Activated T-cell treated with anti-CD3 and anti-CD28 coated beads for 1 hour (primary cell): ENCODE measurements around the gene FRMPD1.
"Not testable (repeated sequence)": the region's sequence is repeated elsewhere in the genome, so short reads cannot be mapped to it uniquely, and the experiment has no call there.

ENCODE experiments used
- DNase-seq: peaks from one replicate; pipeline ENCODE4 v3.0.0-alpha.2; 2020; ENCODE audit warnings: low read depth

The FRMPD1 gene, protein sequence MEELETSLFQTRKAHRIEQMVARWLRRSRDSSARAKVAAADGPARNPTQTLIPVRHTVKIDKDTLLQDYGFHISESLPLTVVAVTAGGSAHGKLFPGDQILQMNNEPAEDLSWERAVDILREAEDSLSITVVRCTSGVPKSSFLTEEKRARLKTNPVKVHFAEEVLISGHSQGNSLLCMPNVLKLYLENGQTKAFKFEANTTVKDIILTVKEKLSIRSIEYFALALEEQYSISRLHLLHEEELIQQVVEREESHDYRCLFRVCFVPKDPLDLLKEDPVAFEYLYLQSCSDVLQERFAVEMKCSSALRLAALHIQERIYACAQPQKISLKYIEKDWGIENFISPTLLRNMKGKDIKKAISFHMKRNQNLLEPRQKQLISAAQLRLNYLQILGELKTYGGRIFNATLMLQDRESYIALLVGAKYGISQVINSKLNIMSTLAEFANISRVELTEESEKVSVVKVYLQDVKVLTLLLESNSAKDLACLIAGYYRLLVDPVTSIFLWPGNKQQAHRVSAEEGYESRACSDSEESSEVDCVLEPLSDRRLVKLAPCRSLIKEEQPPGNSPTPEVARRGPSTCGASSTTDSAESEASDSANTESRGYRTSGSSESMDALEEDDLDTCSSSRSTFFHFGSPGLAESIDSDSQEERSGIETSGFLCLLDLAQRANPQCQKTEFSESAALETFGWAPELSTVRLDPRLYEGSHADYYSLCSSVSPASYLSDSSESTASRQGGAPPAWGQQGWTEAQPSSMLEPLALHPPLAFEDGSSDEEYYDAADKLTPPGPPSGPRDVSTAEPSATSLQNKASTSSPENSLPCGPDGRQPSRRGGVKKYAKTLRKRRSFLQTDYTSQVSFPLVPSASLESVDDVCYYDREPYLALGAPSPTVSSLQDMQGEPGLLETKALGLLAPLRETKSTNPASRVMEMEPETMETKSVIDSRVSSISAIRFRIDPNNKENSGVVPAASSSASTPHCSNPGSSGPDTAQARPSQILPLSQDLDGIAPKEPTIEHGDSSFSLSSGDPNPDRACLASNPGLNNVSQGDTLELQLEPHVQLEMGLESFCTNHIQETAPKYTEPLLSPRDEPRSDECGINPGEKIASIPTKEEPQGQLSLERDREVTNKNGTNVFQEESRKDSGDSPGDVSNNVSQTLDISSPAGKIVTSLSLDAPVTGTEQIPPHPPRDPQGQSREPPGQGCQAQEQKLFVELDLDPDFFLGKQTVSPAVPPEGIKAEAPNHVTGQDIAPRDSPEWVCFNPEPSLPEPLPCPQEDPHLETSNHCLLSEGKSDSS (N-terminal part only)

DNA sequence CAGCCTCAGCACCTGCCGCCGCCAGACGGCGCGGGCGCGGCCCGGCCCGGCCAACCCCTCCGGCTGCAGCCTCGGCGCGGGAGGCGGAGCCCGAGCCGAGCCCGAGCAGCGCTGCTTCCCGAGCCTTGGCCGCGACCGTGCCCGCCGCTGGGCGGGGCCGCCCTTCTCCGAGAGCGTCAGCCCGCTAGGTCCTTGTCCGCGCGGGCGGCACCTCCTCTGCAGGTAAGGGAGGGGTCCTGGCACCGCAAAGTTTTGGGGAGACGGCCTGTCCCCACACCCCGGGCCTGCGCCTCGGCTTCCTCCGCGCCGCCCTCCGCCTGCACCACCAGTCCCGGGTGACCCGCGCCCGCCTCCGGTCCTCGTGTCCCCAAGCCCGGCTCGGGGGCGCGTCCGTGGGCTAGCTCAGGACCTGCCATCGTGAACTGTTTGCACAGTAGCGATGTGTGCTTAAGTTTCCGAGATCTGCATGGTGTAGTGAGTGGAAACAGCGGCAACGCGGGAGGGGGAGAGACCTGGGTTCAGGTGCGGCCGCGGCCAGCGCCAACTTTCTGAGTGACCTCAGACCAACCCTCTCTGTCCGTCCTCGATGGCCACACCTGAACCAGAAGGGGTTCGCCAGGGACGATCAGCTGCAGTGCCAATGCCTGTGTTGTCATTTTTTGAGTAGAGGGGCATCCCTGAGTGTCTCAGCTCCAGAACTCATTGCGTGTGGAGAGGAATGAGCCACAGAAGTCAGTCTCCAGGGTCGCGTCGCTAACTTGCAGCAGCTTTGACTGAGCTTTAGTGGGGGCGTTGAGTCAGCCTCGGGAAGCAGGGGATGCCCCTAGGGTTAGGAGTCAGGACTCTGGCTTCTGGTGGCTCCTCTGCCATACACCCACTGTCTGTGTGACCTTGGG lies at the start of gene FRMPD1:
Gene FRMPD1 (plus strand): TSS at position 82 of the 896 bp plus-strand sequence. CDS start 41,688 bp downstream, outside the sequence.
- DNase-seq = peak; percentile 26

DNA sequence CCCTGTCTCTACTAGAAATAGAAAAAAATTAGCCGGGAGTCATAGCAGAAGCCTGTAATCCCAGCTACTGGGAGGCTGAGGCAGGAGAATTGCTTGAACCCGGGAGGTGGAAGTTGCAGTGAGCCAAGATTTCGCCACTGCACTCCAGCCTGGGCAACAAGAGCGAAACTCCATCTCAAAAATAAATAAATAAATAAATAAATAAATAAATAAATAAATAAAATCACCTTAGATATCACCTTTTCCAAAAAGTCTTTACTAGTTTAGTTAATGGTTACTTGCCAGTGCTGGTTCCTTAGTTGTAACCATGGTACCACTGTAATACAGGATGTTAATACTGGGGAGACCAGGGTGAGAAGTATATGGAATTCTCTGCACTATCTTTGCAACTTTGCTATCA lies 48.7 kb upstream of the FRMPD1 start:
- not testable (repeated sequence) for DNase-seq

DNA sequence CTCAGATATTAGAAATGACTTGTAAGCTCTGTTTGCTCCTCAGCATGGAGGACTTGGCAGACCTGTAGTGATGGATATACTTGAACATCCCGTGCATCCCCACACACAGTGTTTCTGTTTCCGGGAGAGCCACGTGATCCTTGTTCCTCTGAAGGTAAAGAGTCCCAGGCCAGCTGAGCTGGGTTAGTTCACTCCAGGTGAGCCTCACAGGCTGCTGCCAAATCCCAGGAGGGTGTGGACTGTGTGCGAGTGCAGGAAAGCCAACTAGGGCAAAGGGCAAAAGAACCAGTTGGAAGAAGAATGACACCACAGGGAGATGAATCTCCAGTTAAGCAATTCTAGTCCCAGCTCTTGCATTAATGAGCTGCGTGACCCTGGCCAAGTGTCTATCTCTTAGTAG lies 47.9 kb upstream of the FRMPD1 start:
- no peak for DNase-seq

DNA sequence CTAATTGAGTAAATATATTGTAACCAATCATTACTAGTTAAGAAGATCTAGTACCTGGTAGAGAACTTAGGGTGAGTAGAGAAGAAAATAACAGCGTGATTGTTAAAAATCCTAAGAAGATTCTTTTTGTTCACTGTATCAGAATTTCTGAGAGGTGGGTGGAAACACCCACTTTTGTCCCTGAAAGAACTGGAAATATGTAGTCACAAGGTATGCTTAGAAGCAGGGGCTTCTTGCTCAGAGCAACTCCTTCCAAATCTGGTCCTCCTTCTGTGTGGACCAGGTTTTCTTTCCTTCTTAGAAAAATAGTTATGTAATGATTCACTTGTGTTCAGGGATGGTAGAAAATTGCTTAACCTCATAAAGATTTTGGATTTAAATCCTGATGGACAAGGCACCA lies 46.5 kb upstream of the FRMPD1 start:
- no peak for DNase-seq

DNA sequence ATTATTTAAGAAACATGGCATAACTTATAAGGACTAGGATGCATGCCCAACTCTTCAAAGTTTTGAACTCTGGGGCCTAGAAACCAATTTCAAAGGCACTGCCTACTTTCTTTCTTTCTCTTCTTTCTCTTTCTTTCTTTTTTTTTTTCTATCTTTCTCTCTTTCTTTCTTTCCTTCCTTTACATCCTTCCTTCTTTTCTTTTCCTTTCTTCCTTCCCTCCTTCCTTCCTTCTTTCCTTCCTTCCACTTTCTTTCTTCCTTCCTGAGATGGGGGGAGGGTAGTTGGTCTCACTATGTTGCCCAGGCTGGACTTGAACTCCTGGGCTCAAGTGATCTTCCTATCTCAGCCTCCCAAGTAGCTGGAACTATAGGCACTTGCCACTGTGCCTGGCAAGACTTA lies 42.5 kb upstream of the FRMPD1 start:
- DNase-seq = no peak

DNA sequence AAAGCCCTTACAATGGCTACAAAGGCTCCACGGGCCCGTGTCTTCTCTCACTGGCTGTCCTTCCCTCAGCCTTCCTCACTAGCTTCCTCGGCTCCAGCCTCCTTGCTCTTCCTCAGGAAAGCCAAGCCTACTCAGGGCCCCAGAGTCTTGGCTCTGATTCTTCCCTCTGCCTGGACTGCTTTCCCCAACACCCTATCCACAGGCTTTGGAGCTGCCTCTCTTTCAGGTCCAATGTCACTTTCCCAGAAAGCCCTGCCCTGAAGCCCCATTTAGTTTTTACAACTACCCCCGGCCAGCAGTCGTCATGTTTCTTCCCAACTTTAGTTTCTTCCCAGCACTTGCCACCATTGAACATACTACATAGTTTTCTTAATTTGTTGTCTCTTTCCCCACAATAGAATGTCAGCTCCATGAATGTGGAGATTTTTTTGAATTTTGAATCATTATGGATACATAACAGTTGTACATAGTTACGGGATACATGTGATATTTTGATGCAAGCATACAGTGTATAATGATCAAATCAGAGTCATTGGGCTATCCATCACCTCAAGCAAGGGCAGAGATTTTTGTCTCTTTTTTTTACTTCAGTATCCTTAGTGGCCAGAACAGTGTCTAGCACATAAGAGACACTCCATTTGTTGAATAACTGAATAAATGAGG lies 40.9 kb upstream of the FRMPD1 start:
- DNase-seq = no peak

DNA sequence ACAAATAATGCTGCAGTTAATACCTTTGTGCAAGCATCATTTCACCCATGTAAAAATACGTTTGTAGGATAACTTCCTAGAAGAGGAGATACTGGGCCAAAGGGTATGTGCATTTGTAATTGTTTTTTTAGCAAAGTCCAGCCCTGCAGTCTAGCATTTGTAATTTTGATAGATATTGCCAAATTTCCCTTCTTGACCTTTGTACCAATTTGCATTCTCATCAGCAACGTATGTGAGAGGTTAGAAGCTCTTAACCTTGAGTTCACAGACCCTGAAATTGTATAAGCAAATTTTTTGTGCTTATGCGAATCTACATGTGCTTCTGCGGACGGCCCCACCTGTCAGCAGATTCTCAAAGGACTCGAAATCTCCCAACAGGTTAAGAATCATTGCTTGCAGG lies 39.7 kb upstream of the FRMPD1 start:
- DNase-seq = no peak

DNA sequence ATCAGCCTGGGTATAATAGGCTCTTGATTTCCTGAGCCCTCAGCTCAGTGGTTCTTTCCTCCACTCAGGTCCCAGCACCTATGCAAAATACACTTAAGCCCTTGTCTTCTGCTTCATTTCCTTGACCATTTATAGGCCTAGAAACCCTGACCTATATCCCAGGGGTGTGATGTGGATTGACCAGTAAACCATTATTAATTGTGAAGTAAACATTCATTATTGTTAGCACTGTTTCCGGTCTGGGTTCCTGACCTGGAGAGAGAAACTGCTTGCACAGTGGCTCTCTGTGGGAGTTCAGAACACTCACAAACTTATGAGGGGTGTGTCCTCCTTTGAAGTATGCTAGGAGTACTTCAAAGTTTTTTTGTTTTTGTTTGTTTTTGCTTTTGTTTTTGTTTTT lies 38.8 kb upstream of the FRMPD1 start:
- no peak for DNase-seq

DNA sequence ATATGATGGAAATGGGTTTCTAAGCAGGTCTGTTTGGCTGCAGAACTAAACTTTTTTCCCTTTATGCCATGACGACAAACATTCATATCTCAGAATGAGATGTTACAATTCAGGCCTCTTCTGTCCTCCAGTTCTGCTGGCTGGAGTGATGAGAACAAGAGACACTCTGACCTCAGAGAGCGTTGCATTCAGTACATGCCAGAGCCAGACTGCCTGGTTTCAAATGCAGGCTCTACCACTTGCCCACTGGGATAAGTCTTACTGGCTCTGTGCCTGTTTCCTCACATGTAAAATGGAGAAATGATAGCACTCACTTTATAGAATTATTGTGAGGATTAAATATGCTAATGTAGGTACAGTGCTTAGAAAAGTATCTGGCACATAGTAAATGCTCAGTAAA lies 33.6 kb upstream of the FRMPD1 start:
- DNase-seq = no peak

DNA sequence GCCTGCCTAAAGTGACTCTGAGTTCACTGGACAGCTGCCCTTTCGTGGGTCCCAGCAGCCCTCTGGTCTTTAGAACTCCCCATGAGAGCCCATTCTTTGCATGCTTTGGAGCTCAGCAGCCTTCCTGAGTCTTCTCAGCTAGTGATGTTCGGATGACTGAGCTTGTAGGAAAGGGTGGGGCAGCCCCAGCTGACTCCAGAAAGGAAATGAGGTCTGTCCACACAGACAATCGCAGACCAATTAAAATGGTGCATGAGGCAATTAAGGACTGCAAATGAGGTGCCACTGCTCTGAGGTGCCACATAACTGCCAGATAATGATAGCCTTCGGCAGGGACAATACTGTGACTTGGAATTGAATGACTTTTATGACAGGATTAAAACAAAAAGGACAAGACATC lies 32.9 kb upstream of the FRMPD1 start:
- no peak for DNase-seq

DNA sequence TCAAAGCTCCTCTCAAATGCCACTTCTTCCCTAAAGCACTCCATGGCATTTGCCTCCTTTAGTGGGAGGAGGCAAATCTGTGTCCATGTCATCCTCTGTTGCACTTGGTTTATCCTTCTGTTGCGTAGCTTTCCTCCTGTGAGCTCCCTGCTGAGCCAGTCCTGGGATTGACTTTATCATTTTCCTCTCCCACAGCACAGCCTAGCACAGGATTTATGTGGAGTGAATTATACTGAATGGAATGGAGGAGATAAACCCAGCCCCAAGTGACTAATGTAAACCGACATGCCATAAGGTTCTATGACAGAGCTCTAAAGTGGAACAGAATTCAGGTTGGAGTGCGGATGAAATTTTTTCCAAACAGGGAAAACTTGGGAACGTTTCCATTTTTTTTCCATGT lies 31.9 kb upstream of the FRMPD1 start:
- DNase-seq = no peak

DNA sequence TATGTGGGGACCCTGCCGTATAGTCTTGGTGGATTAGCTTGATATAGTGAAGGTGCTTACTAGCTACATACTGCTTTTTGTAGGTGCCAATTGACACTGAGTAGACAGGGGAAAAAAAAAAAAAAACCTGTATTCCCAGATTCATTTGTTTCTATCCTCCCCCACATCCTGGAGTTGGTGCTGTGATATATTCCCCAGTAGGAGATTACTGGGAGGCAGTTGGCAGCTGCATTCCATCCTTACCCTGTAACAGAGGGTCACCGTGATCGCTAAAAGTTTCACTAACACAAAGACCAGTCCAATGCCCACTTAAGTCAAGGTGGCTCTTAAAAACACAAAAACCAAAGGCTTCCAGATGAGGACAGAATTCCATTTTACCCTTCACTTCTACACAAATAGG lies 30.9 kb upstream of the FRMPD1 start:
- no peak for DNase-seq

DNA sequence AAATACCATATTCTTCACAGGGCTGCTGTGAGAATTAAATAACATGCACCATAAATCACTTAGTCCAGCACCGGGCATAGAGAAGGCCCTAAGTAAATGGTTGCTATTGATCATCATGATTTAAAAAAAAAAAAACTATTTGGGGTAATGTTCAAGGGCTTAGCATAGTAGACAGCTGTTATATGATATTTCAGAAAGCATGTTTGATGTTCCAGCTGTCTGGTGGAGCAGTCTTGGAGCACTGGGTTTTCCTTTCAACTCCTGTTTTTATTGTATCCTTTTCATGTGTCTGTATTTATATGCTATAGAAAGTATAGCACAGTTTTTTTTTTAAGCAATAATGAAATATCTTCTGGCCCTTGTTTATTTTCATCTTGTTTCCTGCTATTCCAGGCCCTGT lies 30.4 kb upstream of the FRMPD1 start:
- DNase-seq = no peak

DNA sequence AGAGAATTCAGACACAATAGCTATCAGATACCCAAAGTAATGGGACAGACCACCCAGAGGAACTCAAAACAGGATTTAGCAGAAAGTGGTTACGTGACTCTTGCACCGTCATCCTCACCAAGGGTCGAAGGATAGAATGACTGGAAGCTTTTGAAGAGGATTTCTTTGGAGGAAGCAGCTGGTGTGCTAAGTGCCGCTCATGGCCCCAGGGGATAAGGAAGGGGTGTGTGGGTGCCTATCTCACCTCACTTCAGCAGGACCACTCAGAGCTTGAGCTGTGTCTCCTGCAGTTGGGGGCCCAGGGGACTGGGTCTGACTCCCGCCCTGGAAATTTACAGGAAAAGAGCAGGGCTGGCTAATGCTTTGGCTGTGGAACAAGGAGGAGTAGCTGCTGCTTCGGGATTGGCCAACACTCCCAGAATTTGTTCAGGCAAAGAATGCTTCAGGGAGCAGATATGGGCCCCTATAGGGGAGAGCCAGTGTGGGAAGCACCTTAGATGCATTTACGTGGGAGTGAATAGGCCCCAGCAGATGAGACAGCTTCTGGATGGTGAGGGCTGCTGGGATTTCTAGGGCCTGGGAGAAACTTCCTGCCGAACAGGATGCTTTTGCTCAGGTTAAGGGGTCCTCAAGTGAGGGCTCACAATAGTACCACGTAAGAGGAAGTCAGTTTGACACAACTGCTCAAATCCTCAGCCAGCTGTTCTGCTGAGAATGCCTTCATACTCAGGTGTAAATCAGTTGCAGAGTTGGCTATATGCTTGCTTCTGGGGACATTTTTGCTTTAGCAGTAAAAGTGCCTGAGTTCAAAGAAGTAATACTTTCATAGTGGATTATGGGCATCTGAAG lies 29.3 kb upstream of the FRMPD1 start:
- no peak for DNase-seq

DNA sequence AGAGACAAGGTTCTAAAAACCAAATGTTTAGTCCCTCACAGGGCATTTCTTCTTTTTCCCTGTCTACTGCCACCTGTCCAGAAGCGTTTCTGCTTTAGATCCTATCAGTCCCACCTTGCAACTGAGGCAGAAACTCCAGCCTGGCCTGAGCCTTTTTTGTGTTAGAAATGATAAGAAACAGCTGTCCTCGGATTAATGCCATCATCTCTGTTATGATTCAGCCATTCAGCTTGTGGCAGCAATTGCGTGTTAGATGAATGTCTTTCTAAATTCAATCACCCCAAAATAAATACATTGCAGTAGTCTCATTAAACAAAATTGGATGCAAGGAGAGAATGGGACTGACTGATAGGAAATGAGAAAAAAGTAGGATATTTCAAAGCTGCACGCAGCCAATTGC lies 28.3 kb upstream of the FRMPD1 start:
- no peak for DNase-seq

DNA sequence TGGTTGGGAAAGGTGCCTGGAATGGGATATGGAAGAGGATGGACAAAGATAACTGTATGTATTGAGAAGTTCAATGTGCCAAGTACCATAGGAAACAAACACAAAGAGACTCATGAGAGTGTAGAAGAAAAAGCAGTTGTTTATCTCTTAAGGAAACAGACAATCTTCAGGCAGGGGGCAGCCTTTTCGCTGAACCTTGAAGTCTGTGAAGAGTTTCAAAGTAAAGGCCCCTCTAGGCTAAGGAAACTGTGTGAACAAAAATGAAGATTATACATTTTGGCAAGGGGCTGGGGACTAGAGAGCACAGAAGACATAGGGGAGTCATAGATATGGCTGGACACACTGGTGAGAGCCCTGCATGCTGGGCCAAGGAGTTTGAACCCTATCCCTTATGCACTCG lies 27.5 kb upstream of the FRMPD1 start:
- no peak for DNase-seq

DNA sequence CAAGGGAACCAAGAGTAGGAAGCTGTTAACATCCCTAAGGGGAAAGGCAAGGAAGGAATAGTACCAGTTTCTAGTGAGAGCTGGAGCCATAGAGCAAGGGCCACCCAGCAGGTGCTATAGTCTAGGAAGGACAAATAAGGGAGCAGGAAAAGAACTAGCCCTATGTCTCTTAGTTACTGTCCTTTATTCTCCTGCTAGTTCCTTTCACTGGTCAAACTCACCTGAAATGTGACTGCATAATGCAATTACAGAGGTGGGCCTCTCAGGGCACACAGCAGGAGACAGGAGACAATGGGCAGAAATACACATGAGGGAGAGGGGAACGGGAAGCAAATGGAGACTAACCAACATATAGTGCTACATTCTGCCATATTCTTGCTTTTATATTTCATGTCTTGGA lies 26.7 kb upstream of the FRMPD1 start:
- no peak for DNase-seq

DNA sequence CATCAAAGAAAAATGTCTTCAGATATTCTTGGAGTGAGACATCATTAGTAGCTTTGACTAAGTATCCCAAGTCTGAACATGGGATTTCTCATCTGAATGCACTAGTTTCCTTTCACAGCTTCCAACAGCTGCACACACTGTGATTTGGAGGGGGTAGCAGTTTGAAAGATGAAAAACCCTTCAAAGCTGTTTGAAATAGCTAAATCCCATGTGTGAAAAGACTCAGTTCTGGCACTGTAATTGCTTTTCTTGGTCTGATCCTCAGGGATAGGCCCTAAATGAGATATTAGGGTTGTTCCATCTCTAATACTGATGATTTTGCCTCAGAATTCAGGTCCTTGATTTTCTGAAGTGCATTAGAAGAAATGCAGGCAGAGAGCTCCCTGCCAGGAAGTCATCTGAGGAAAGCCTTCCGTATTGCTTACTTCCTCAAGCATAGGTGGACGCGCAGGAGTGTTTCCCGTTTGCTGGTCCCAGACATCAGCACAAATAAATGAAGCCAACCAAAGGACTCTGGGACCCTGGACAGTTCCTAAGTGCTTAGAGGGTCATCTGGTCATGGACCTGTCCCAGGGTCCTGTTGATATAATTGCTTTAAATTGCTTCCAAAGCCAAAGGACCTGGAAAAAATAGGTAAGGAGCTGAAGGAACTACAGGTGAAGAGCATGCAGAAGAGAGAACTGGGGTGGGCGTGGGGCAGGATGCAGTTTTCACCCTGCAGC lies 25.6 kb upstream of the FRMPD1 start:
- DNase-seq = no peak

DNA sequence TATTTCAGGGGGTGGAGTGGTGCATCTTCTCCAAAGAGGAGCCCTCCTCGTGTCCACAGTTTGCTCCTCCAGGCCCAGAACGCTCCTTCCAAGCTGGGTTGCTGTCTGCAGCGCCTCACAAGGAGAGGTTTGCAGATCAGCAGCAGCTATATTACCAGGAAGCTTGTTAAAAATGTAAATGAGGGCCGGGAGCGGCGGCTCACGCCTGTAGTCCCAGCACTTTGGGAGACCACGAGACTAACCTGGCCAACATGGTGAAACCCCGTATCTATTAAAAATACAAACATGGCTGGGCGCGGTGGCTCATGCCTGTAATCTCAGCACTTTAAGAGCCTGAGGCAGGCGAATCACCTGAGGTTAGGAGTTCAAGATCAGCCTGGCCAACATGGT lies 25.0 kb upstream of the FRMPD1 start:
- DNase-seq = no peak
